Hepatocyte (in vitro differentiated cells): Measurements from ENCODE around the gene RUFY4. TPM values are rescaled to one million over a fixed set of nuclear protein-coding genes. Genes with fewer than 3 reads are reported as not detected.

ENCODE experiments used
- DNase-seq: peaks from one replicate; pipeline ENCODE4 v3.0.0-alpha.2; 2016; ENCODE audit warnings: low spot score
- H2AFZ ChIP-seq: fragments of 200-600 bp; sonication (generic); 2 replicates; pipeline ENCODE4 v1.6.0; 2016; ENCODE audit warnings: antibody characterized with exemption, mild to moderate bottlenecking
- H3K27ac ChIP-seq: fragments of 200-600 bp; sonication (generic); 2 replicates; pipeline ENCODE4 v1.5.1; 2016; ENCODE audit warnings: mild to moderate bottlenecking
- H3K27me3 ChIP-seq: fragments of 200-600 bp; sonication (generic); 2 replicates; pipeline ENCODE4 v1.6.1; 2016
- H3K36me3 ChIP-seq: fragments of 200-600 bp; sonication (generic); replicated peaks from 2 replicates; pipeline ENCODE4 v1.5.1; 2016; ENCODE audit warnings: low read depth; ENCODE audit not compliant: insufficient read depth
- H3K4me1 ChIP-seq: fragments of 200-600 bp; sonication (generic); 2 replicates; pipeline ENCODE4 v1.5.1; 2016; ENCODE audit warnings: mild to moderate bottlenecking, moderate library complexity; ENCODE audit not compliant: insufficient read depth
- H3K4me2 ChIP-seq: fragments of 200-600 bp; sonication (generic); 2 replicates; pipeline ENCODE4 v1.6.0; 2016
- H3K4me3 ChIP-seq: fragments of 200-600 bp; sonication (generic); 2 replicates; pipeline ENCODE4 v1.5.1; 2016; ENCODE audit warnings: mild to moderate bottlenecking
- H3K79me2 ChIP-seq: fragments of 200-600 bp; sonication (generic); 2 replicates; pipeline ENCODE4 v1.6.0; 2017; ENCODE audit warnings: mild to moderate bottlenecking
- H3K9me2 ChIP-seq: fragments of 200-600 bp; sonication (generic); replicated peaks from 2 replicates; pipeline ENCODE4 v1.6.0; 2017; ENCODE audit warnings: mild to moderate bottlenecking; ENCODE audit not compliant: insufficient read depth
- H3K9me3 ChIP-seq: fragments of 200-600 bp; sonication (generic); 2 replicates; pipeline ENCODE4 v1.5.1; 2016; ENCODE audit warnings: low read depth, mild to moderate bottlenecking
- H4K20me1 ChIP-seq: fragments of 200-600 bp; sonication (generic); 2 replicates; pipeline ENCODE4 v1.6.0; 2016; ENCODE audit warnings: mild to moderate bottlenecking; ENCODE audit not compliant: insufficient read depth, poor library complexity, severe bottlenecking
- CTCF ChIP-seq: fragments of 200-600 bp; sonication (generic); IDR thresholded peaks from 2 replicates; pipeline ENCODE4 v1.5.1; 2016; ENCODE audit warnings: antibody characterized with exemption, mild to moderate bottlenecking; ENCODE audit not compliant: poor library complexity
- EZH2 ChIP-seq: fragments of 200-600 bp; sonication (generic); IDR thresholded peaks from 2 replicates; pipeline ENCODE4 v1.6.1; 2016; ENCODE audit warnings: antibody characterized with exemption, mild to moderate bottlenecking, borderline replicate concordance
- EZH2phosphoT487 ChIP-seq: fragments of 200-600 bp; sonication (generic); IDR thresholded peaks from one replicate; pipeline ENCODE4 v1.6.1; 2018; ENCODE audit warnings: antibody characterized with exemption, mild to moderate bottlenecking, low read depth, moderate library complexity; ENCODE audit not compliant: unreplicated experiment, severe bottlenecking
- WGBS: methylation state at CpG from one replicate; pipeline ENCODE4 v1.1.6; 2016; ENCODE audit warnings: low lambda C conversion rate; ENCODE audit errors: missing lambda C conversion rate; 5-methylcytosine and 5-hydroxymethylcytosine counted together
- polyA plus RNA-seq: library from polyadenylated mRNA; unstranded; fragments of >200 nt; fragmentation: Nextera tagmentation; extraction: Ambion mirVana; gene quantifications from 2 replicates; pipeline ENCODE4 v1.2.1, GENCODE V29; 2016
- total RNA-seq: library from RNA; depleted of rRNA; stranded (reverse); fragments of >200 nt; gene quantifications from 2 replicates; pipeline ENCODE4 v1.2.3, GENCODE V29; 2014

RUFY4 gene
- total and polyA plus RNA-seq, 2 experiments from 2014 or later, result 0.10 to 1.5 TPM

- no peaks in the 10 kb centered on the region for H3K9me2 ChIP-seq
- TF ChIP-seq CTCF (no peak), EZH2phosphoT487 (no peak), EZH2 (no peak)
- no peaks in the 10 kb centered on the region for H3K4me1 ChIP-seq
- WGBS, result 70% methylated on average over 13 of the region's 13 CpGs
- H4K20me1 ChIP-seq, result no peaks in the 10 kb centered on the region
- DNase-seq, result no peak
- H3K4me2 ChIP-seq, result no peak overlapping the region
- H3K27ac ChIP-seq, result no peak overlapping the region
- no peaks in the 10 kb centered on the region for H3K9me3 ChIP-seq
- H2AFZ ChIP-seq, result no peak overlapping the region
- no peaks in the 10 kb centered on the region for H3K36me3 ChIP-seq
- H3K79me2 ChIP-seq, result no peaks in the 10 kb centered on the region
- H3K27me3 ChIP-seq, result no peaks in the 10 kb centered on the region
- no peak overlapping the region for H3K4me3 ChIP-seq
Observed at GRCh38 chr2:218071218-218071937, 2.3 kb downstream of the RUFY4 start.

GRCh38 chr2:218072002-218072401, 2.9 kb downstream of the RUFY4 start:
- no peak overlapping the region for H3K27ac ChIP-seq
- H3K4me2 ChIP-seq, result no peak overlapping the region
- no peak overlapping the region for H2AFZ ChIP-seq
- no peak overlapping the region for H3K4me3 ChIP-seq
- H3K9me2 ChIP-seq, result no peaks in the 10 kb centered on the region
- H4K20me1 ChIP-seq, result no peaks in the 10 kb centered on the region
- no peaks in the 10 kb centered on the region for H3K9me3 ChIP-seq
- no peaks in the 10 kb centered on the region for H3K27me3 ChIP-seq
- WGBS, result 85% methylated on average over 3 of the region's 3 CpGs
- no peaks in the 10 kb centered on the region for H3K36me3 ChIP-seq
- no peaks in the 10 kb centered on the region for H3K79me2 ChIP-seq
- DNase-seq, result no peak
- TF ChIP-seq EZH2, result no peak
- H3K4me1 ChIP-seq, result no peaks in the 10 kb centered on the region

- Histone ChIP-seq H4K20me1 (no peaks in the 10 kb centered on the region), H3K79me2 (no peaks in the 10 kb centered on the region), H3K4me3 (no peak overlapping the region), H3K27me3 (no peaks in the 10 kb centered on the region), H3K27ac (no peak overlapping the region), H3K36me3 (no peaks in the 10 kb centered on the region), H3K4me2 (no peak overlapping the region), H3K4me1 (no peaks in the 10 kb centered on the region), H3K9me3 (no peaks in the 10 kb centered on the region), H2AFZ (no peak overlapping the region), H3K9me2 (no peaks in the 10 kb centered on the region)
- WGBS, result 89% methylated on average over 8 of the region's 8 CpGs
- TF ChIP-seq EZH2phosphoT487 (no peak), EZH2 (no peak), CTCF (no peak)
- no peak for DNase-seq
Observed at GRCh38 chr2:218072478-218073024, 3.5 kb downstream of the RUFY4 start.

GRCh38 chr2:218073185-218073584, 4.1 kb downstream of the RUFY4 start:
- Histone ChIP-seq H3K27me3 (no peaks in the 10 kb centered on the region), H3K79me2 (no peaks in the 10 kb centered on the region), H3K4me1 (no peaks in the 10 kb centered on the region), H4K20me1 (no peaks in the 10 kb centered on the region), H3K9me3 (no peaks in the 10 kb centered on the region), H3K4me2 (no peak overlapping the region), H3K27ac (no peak overlapping the region), H2AFZ (no peak overlapping the region), H3K9me2 (no peaks in the 10 kb centered on the region), H3K4me3 (no peak overlapping the region), H3K36me3 (no peaks in the 10 kb centered on the region)
- TF ChIP-seq EZH2phosphoT487 (no peak), CTCF (no peak), EZH2 (no peak)
- no peak for DNase-seq
- WGBS, result 93% methylated on average over 3 of the region's 4 CpGs
